GM10266 (cell line): ENCODE measurements around the gene PTPN2.

Experiments
- DNase-seq: peaks from one replicate; pipeline ENCODE4 v3.0.0; 2012; ENCODE audit errors: extremely low spot score
- TF ChIP-seq, protein P1 (sequence below): IDR thresholded peaks from 2 replicates; pipeline ENCODE4 v1.5.1; 2012; ENCODE audit warnings: mild to moderate bottlenecking, low read depth; ENCODE audit not compliant: control insufficient read depth, insufficient read depth; ENCODE audit errors: missing control alignments

The PTPN2 gene

GRCh38 chr18:12891561-12891960 is 7.5 kb upstream of the PTPN2 start:
- TF ChIP-seq, protein P1, sequence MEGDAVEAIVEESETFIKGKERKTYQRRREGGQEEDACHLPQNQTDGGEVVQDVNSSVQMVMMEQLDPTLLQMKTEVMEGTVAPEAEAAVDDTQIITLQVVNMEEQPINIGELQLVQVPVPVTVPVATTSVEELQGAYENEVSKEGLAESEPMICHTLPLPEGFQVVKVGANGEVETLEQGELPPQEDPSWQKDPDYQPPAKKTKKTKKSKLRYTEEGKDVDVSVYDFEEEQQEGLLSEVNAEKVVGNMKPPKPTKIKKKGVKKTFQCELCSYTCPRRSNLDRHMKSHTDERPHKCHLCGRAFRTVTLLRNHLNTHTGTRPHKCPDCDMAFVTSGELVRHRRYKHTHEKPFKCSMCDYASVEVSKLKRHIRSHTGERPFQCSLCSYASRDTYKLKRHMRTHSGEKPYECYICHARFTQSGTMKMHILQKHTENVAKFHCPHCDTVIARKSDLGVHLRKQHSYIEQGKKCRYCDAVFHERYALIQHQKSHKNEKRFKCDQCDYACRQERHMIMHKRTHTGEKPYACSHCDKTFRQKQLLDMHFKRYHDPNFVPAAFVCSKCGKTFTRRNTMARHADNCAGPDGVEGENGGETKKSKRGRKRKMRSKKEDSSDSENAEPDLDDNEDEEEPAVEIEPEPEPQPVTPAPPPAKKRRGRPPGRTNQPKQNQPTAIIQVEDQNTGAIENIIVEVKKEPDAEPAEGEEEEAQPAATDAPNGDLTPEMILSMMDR, result no peak
- DNase-seq, result no peak

- DNase-seq, result no peak
- TF ChIP-seq, protein P1, result no peak
Measured at GRCh38 chr18:12890964-12891363, 6.9 kb upstream of the PTPN2 start.

- no peak for DNase-seq
- TF ChIP-seq, protein P1, result peak; percentile 33
Measured at GRCh38 chr18:12886498-12887126, 2.6 kb upstream of the PTPN2 start.

DNA sequence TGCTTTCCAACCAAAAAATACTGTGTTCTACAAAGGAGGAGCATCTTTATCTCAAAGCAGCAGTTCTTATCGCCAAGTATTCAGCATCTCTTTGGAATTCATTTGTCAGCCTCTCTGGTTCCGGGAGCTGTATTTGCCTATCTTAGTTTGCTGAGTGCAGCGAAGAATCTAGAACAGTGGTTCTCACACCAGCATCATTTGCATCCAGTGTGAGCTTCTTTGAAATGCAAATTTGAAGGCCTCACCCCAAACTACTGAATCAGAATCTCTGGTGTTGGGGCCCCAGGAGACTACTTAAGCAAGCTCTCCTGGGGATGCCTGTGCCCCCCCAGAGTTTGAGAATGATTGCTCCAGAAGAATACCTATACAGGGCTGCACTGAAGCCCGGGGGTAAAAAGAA is 1.5 kb upstream of the PTPN2 start:
- TF ChIP-seq, protein P1, result no peak
- no peak for DNase-seq

GRCh38 chr18:12884406-12885323 is 628 bp upstream of the PTPN2 start:
- DNase-seq, result no peak
- TF ChIP-seq, protein P1, result no peak

DNA sequence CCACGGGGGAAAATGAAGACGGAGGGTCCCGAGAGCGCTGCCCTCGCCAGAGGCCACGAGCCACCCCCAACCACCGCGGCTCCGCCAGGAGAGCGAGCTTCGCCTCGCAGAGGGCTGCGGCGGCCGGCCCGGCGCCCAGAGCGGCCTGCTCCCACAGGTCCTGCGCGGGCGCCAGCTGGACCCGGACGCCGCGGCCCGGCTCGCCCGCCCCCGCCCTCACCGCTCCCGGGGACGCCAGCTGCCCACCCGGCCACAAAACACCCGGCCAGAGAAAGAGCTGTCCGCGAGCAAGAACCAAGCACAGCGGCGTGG is 709 bp downstream of the PTPN2 start:
- TF ChIP-seq, protein P1, result no peak
- no peak for DNase-seq
